Heart left ventricle (tissue), 16 donors: ENCODE results near the gene ZEB2. TPM values are rescaled to one million over a fixed set of nuclear protein-coding genes. Genes with fewer than 3 reads are reported as not detected.

Experiments used
- ATAC-seq, 4 donors: fragments of 200-7000 bp; cut with Tn5 transposase; one replicate each; pipeline ENCODE4 v1.9.1; 2020 to 2022; ENCODE audit warnings: moderate library complexity in 4 of 4, mild to moderate bottlenecking in 3 of 4, moderate number of reproducible peaks in 1 of 4
- DNase-seq, 5 donors: peaks; one replicate each; pipeline ENCODE4 v3.0.0-alpha.2; 2020
- H3K27ac ChIP-seq, 12 donors: fragments of 200-600 bp; sonication (generic) in 4 of 12; one replicate each; pipeline versions ENCODE4 v1.5.0 to v1.8.0; 2016 to 2022; ENCODE audit warnings: mild to moderate bottlenecking in 2 of 12
- H3K27me3 ChIP-seq, 9 donors: fragments of 200-600 bp; sonication (generic) in 2 of 9; one replicate each; pipeline versions ENCODE4 v1.5.1 to v1.8.0; 2016 to 2022; ENCODE audit warnings: mild to moderate bottlenecking in 3 of 9
- H3K36me3 ChIP-seq, 9 donors: fragments of 200-600 bp; sonication (generic) in 2 of 9; one replicate each; pipeline versions ENCODE4 v1.5.0 to v1.8.0; 2018 to 2022; ENCODE audit warnings: mild to moderate bottlenecking in 2 of 9
- H3K4me1 ChIP-seq, 12 donors: fragments of 200-600 bp; sonication (generic) in 4 of 12; one replicate each; pipeline versions ENCODE4 v1.5.0 to v1.8.0; 2016 to 2022; ENCODE audit warnings: mild to moderate bottlenecking in 3 of 12
- H3K4me3 ChIP-seq, 12 donors: fragments of 200-600 bp; sonication (generic) in 4 of 12; one replicate each; pipeline versions ENCODE4 v1.5.0 to v1.8.0; 2017 to 2022; ENCODE audit warnings: mild to moderate bottlenecking in 9 of 12, moderate library complexity in 4 of 12
- H3K9me3 ChIP-seq, 12 donors: fragments of 200-600 bp; sonication (generic) in 4 of 12; one replicate each; pipeline versions ENCODE4 v1.5.0 to v1.8.0; 2016 to 2022; ENCODE audit warnings: mild to moderate bottlenecking in 1 of 12
- CTCF ChIP-seq, 12 donors: fragments of 200-600 bp; sonication (generic) in 4 of 12; IDR thresholded peaks; one replicate each; pipeline versions ENCODE4 v1.5.0 to v1.8.0; 2018 to 2022; ENCODE audit warnings: antibody characterized with exemption in 12 of 12, mild to moderate bottlenecking in 5 of 12
- POLR2A ChIP-seq, 2 donors: fragments of 450-650 bp; IDR thresholded peaks; one replicate each; pipeline ENCODE4 v1.6.1; 2017; ENCODE audit warnings: antibody characterized with exemption in 2 of 2, mild to moderate bottlenecking in 2 of 2, moderate library complexity in 2 of 2
- WGBS, 4 donors: extraction: QIAGEN DNeasy Blood & Tissue Kit in 2 of 4; methylation state at CpG; one replicate each; pipeline versions ENCODE4 v1.1.5 to v1.1.7; 2013 to 2018; 5-methylcytosine and 5-hydroxymethylcytosine counted together
- intact Hi-C, 10 donors: fragments of 100-400 bp; cut with DNase I; formaldehyde crosslinking; loops; one replicate each; pipeline versions ENCODE4 v1.11.1 to v1.14.2; 2022
- polyA plus RNA-seq, 2 donors: library from polyadenylated mRNA; stranded (reverse); fragments of 200-250 nt; gene quantifications; one replicate each; pipeline ENCODE4 v1.2.3, GENCODE V29; 2013
- total RNA-seq, 9 donors: library from RNA; depleted of rRNA in 2 of 9; stranded (reverse); fragments of >200 nt in 2 of 9; fragmentation: NEBNext Ultra II Directional in 3 of 9; extraction: Animal tissue kit (Norgen Biotek cat#: 25700) in 3 of 9; gene quantifications; one replicate each; pipeline versions ENCODE4 v1.1.0 to v1.2.4, GENCODE V29; 2016 to 2023
- donor health status: ischemic (EF 13 %, LVEDD 7.1; RV severe dilation, severe dysfunction).
- donor health status: healthy with polysubstance abuse.
- donor health status: DM: no; HTN: yes; CAD: no.
- donor health status: DM: no; HTN: no; CAD: no.
- donor health status: ischemic (EF 25% LVEDD 6.9; RV normal size, moderate dysfunction).
- donor health status: ischemic (EF 25% LVEDD 5.7; RV mildly dilated, moderate dysfunction).
- donor health status: healthy.
- donor health status: DM: yes; HTN: yes; CAD: no.
- donor health status: ischemic (EF 35%, LVEDD 5.7; RV mildly dilated, moderate dysfunction).
- donor health status: nonischemic (EF 11% LVEDD 7.7; RV severe dilation, severe dysfunction).
- donor health status: DM: yes; HTN: yes; CAD: no.
- donor health status: PGD.
- donor health status: ischemic (EF 29% LVEDD 5.4; RV normal size, mild dysfunction).
- donor health status: nonischemic (EF 23%, LVEDD 6.1; RV moderate dilation, normal function).

The ZEB2 gene
- total and polyA plus RNA-seq, 11 donors = 23.1 to 168 (median 82.4) TPM

GRCh38 chr2:144426981-144427479 lies 92.9 kb downstream of the ZEB2 start:
- ATAC-seq (peak; percentile 60 to 85 (median 69)), DNase-seq (no peak)
- H3K9me3 ChIP-seq = no peaks in the 10 kb centered on the region
- H3K4me1 ChIP-seq = peaks cover 0 to 84% (median 51%) of the 10 kb centered on the region in 12 donors
- TF ChIP-seq POLR2A (IDR thresholded peaks at IDR 0.05) (no peak), CTCF (IDR thresholded peaks at IDR 0.05) (no peak)
- H3K36me3 ChIP-seq = peaks cover 0 to 61% (median 43%) of the 10 kb centered on the region in 9 donors
- no peaks in the 10 kb centered on the region for H3K27me3 ChIP-seq
- intact Hi-C loops = loop anchor here in 2 of 10 donors (1.0 to 5.0 kb wide), 2 partner anchors 80 to 95 kb away; a partner anchor contains a TSS
- H3K27ac ChIP-seq = peak overlapping the region in 11 of 12 donors; percentile 0 to 85 (median 53)
- H3K4me3 ChIP-seq = no peak overlapping the region
- WGBS, 4 donors = 6 to 14% (median 10%) methylated on average over 4 of the region's 4 CpGs

GRCh38 chr2:144426355-144426754 lies 93.6 kb downstream of the ZEB2 start:
- peak overlapping the region in 11 of 12 donors; percentile 0 to 85 (median 53) for H3K27ac ChIP-seq
- no peak overlapping the region for H3K4me3 ChIP-seq
- no peaks in the 10 kb centered on the region for H3K9me3 ChIP-seq
- TF ChIP-seq CTCF (IDR thresholded peaks at IDR 0.05) = no peak
- TF ChIP-seq POLR2A (IDR thresholded peaks at IDR 0.05) = no peak
- DNase-seq (no peak), ATAC-seq (peak in 2 of 4 donors; percentile 8 to 11)
- peaks cover 0 to 68% (median 43%) of the 10 kb centered on the region in 9 donors for H3K36me3 ChIP-seq
- WGBS, 4 donors = 46 to 69% (median 56%) methylated on average over 1 of the region's 1 CpG
- no peaks in the 10 kb centered on the region for H3K27me3 ChIP-seq
- H3K4me1 ChIP-seq = peaks cover 0 to 80% (median 46%) of the 10 kb centered on the region in 12 donors
- intact Hi-C loops = loop anchor here in 1 of 10 donors (5.0 kb wide), 1 partner anchor 81 kb away; no protein-coding TSS in a partner anchor

GRCh38 chr2:144424559-144425240 lies 95.2 kb downstream of the ZEB2 start:
- WGBS, 4 donors = 82 to 96% (median 90%) methylated on average over 4 of the region's 4 CpGs
- Histone ChIP-seq H3K4me3 (no peak overlapping the region), H3K27me3 (no peaks in the 10 kb centered on the region), H3K4me1 (peaks cover 0 to 65% (median 38%) of the 10 kb centered on the region in 12 donors), H3K27ac (peak overlapping the region in 3 of 12 donors; percentile 3 to 85 (median 65)), H3K9me3 (no peaks in the 10 kb centered on the region), H3K36me3 (peaks cover 0 to 78% (median 56%) of the 10 kb centered on the region in 9 donors)
- TF ChIP-seq POLR2A (IDR thresholded peaks at IDR 0.05) = no peak
- intact Hi-C loops = loop anchor here in 1 of 10 donors (5.0 kb wide), 1 partner anchor 83 kb away; no protein-coding TSS in a partner anchor
- DNase-seq (no peak), ATAC-seq (no peak)

DNA sequence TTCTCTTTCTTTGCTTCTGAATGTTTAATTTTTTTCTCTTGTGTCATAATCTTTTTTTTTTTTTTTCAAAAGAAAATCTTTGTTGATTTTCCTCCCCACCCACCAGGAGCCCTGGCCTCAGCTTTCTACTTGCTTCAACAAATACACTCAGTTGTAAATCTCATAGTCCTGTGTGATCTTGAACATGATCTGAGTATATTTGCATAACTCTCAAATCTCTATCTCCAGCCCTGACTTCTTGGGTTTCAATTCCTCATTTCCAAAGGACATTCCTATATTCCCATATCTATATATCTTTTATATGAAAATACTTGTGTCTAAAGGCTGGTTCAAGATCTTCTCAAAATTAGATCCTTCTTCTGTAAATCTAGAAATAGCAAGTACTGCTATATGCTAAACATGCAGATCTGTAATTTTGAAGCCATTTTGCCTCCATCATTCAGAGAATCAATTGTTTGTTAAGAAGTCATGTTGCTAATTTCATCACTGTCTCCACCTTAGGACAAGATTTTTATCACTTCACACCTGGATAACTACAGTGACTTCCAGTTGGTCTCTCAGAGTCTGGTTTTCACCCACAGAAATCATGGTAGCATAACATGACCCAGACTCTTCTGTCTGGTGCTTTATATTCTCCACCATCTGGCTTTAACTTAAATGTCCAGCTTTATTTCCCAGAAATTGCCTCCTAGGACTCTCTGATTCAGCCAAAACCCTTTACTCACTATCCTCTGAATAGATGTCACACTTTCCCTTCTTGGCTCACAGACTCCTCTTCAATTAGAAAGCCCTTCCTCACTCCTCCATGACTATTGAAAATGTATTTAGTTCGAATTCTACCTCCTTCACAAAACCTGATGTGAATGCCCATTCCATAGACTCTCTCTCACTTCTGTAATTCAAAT lies 98.1 kb downstream of the ZEB2 start:
- no peak overlapping the region for H3K4me3 ChIP-seq
- ATAC-seq (no peak), DNase-seq (no peak)
- H3K4me1 ChIP-seq = peaks cover 0 to 37% (median 14%) of the 10 kb centered on the region in 12 donors
- WGBS, 4 donors = 86 to 96% (median 87%) methylated on average over 1 of the region's 1 CpG
- H3K36me3 ChIP-seq = peaks cover 0 to 80% (median 43%) of the 10 kb centered on the region in 9 donors
- peak overlapping the region in 1 of 12 donors; percentile 15 for H3K27ac ChIP-seq
- no peak for TF ChIP-seq POLR2A (IDR thresholded peaks at IDR 0.05)
- no peak for TF ChIP-seq CTCF (IDR thresholded peaks at IDR 0.05)
- peaks cover 0 to 3% (median 0%) of the 10 kb centered on the region in 12 donors for H3K9me3 ChIP-seq
- H3K27me3 ChIP-seq = no peaks in the 10 kb centered on the region
- intact Hi-C loops = no loop called here
